Fibroblast of skin of abdomen (primary cell): ENCODE measurements around the gene MAPRE2.
"Not testable (repeated sequence)": the region's sequence is repeated elsewhere in the genome, so short reads cannot be mapped to it uniquely, and the experiment has no call there.

Experiments used
- DNase-seq: peaks from one replicate; pipeline ENCODE4 v3.0.0-alpha.2; 2013

The MAPRE2 gene

GRCh38 chr18:35095983-35096676 is 54.9 kb downstream of the MAPRE2 start:
- no peak for DNase-seq

DNA sequence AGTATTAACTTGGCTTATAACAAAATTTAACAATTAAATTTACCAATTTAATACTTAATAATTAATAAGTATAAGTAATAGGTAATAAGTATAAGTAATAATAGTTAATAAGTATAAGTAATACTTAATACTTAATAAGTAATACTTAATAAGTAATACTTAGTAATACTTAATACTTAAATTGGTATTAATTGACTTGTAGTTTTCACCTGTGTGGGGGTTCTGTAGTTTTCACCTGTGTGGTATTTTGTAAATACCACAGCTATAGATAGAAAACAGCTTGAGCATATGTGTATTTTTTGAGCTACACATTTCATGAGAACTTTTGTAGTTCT is 55.4 kb downstream of the MAPRE2 start:
- no peak for DNase-seq

GRCh38 chr18:35097195-35097594 is 56.0 kb downstream of the MAPRE2 start:
- no peak for DNase-seq

DNA sequence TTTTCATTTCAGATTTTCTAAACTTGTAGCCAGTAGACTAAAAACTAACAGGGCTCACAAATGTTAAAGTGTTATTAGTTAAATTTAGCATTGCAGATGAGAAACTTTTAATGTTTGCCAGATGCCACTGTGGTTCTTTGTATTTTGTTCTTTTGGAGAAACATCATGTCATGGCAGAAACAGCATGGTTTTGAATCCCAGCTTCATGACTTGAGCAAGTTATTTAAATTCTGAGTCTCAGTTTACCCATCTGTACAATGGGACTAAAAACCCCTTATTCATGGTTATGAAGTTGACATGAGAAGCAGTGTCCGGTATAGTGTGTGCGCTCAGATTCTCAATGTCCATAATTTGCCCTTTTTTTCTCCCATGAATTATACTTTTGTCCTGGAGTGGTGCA is 56.5 kb downstream of the MAPRE2 start:
- no peak for DNase-seq

GRCh38 chr18:35099911-35100310 is 58.7 kb downstream of the MAPRE2 start:
- peak; percentile 48 for DNase-seq

DNA sequence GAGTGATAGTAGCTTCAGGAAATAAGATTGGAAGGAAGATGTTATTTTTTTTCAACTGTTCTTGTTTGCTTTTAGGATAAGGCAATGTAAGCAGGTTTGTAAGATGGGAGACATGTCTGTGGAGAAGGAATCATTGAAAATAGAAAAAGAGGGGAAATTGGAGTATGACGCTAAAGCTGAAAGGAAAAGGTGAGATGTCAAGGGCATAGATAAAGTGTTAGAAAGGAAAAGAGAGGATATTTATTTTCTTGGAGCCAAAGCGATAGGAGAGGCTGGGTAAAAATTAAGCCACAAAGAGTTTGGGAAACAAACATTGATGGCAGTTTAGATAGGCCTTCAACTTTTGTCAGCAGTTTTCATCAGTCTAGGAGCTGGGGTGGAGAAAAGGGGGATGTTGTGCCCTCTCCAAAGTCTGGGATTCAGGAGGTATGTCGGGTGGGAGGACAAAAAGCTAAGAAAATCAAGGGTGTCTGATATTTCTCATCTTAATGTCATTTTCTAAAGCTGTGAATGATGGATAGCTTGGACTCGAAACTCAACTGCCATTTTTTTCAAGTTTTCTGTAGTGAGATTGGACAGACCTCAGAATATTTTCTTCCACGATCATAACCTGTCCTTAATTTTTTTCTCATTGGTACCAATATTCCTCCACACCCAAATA is 63.3 kb downstream of the MAPRE2 start:
- no peak for DNase-seq

GRCh38 chr18:35106013-35106844 is 65.0 kb downstream of the MAPRE2 start:
- DNase-seq: no peak

DNA sequence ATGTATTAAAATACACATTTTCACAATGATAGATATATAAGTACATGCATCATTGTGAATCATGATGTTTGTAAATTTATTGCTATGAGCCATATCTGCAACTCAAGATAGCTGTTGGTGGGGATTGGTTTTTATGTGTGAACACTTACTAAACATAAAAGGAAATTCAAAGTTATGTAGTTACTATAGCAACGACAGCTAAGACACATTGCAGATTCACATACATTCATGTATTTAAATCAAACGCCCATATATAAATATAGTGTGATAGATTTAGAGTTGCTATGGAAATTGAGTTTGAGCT is 65.6 kb downstream of the MAPRE2 start:
- DNase-seq: no peak

DNA sequence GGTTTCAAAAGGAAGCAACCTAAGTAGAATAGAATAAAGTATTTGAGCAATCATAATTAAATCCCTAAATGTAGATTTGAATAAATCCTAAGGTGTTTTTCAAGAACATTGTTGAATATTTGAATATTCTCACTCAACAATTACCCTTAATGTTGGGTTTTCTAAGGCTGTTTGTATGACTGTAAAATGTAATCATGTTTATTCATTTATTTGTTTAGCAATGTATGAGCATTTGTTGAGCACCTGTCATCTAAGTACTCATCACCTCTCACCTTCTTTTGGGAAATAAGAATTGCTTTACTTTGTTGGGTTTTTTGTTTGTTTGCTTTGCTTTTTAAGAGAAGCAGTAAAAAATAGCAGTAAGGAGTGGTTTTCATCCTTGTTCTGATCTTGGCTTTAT is 66.0 kb downstream of the MAPRE2 start:
- no peak for DNase-seq

GRCh38 chr18:35108088-35108487 is 66.9 kb downstream of the MAPRE2 start:
- not testable (repeated sequence) for DNase-seq

DNA sequence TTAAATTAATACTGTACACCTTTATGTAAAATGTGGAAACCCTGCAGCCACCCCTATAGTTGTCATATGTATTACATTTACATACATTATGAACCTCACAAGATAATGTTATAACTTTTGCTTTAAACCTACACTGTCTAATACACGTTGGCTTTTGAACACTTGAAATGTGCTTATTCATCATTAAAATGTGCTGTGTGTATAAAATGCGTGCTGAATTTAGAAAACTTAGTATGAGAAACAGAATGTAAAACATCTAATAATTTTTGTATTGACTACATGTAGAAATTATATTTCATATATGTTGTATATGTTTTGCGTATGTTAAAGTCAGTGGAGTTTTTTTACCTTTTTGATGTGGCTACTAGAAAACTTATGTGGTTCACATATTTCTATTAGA is 68.8 kb downstream of the MAPRE2 start:
- DNase-seq: no peak

DNA sequence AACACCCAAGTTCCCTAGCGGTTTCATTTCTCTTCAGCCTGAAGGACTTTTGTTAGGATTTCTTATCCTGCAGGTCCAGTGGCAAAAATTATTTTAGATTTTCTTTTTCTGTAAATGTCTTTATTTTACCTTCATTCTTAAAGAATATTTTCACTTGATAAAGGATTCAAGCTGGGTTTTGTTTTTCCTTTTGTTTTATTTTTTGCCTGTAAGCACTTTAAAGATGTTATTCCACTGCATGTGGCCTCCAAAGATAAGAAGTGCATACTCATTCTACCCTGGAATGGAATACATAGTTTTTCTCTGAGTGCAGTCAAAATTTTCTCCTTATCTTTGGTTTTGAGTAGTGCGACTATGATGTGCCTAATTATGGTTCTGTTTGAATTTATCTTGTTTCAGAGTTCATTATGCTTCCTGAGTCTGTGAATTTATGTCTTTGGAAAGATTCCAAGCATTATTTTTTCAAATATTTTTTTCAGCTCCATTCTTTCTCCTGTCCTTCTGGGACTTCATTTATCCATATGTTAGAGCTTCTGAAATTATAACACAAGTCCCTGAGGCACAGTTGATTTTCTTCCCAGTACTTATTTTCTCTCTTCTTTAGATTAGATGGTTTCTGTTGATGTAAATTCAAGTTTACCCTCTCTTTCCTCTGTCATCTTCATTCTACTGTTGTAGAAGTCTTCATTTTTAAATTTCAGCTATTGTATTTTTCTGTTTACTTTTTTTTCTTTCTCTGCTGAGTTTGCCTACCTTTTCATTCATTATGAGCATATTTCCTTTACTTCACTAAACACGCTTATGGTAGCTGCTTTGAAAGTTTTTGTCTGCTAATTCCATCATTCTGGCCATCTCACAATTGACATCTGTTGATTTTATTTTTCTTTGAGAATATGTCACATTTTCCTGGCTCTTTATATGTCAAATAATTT is 69.6 kb downstream of the MAPRE2 start:
- DNase-seq: no peak

DNA sequence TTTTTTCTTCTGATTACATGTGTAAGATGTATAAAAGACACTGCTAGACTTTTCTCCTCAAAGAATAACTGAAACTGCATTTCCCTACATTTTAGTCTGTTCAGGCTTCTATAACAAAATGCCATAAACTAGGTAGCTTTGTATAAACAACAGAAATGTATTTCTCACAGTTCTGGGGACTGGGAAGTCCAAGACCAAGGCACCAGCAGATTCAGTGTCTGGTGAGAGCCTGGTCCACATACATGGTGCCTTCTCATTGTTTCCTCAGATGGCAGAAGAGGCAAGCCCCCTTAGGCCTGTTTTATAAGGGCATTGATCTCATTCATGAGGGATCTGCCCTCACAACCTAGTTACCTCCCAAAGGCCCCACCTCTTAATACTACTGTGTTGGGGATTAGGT is 71.5 kb downstream of the MAPRE2 start:
- DNase-seq: no peak

- no peak for DNase-seq
These were observed 73.1 kb downstream of the MAPRE2 start for GRCh38 chr18:35114305-35114704.

GRCh38 chr18:35116784-35117318 is 75.6 kb downstream of the MAPRE2 start:
- DNase-seq: no peak

DNA sequence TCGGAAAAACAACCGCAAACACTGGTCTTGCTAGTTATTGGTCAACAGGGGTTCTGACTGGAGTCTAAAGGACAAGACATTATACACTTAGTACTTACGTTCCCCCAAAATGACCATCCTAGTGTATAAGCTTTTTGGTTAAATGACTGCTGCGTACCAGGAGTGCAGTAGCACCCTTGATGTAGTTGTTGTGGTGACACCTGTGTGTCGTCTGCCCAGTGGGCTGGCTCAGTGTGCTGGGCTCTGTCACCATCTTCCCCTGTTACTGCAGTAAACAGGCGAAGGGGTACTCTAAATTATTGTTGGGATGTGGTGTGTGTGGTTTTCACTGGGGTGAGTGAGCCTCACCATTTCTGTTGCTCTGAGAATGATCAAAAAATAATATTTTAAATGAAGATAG is 76.2 kb downstream of the MAPRE2 start:
- no peak for DNase-seq

GRCh38 chr18:35117951-35118411 is 76.8 kb downstream of the MAPRE2 start:
- peak; percentile 47 for DNase-seq

DNA sequence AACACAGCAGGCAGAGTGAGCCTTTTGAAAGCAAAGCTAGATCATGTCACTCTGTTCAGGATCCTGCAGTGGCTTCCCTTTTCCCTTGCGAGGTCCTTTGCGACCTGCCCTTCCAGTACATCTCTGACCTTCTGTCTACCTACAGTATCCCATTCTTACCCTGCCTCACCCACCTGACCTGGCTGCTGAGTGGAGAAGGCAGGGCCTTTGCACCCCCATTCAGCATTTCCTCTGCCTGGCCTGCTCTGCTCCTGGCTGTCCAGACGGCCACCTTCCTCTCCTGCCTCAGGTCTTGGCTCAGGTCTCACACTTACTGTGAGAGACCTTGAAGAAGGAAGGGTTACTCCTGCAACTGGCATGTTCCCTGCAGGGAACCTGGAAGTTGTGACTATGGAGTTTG is 77.4 kb downstream of the MAPRE2 start:
- DNase-seq: no peak

DNA sequence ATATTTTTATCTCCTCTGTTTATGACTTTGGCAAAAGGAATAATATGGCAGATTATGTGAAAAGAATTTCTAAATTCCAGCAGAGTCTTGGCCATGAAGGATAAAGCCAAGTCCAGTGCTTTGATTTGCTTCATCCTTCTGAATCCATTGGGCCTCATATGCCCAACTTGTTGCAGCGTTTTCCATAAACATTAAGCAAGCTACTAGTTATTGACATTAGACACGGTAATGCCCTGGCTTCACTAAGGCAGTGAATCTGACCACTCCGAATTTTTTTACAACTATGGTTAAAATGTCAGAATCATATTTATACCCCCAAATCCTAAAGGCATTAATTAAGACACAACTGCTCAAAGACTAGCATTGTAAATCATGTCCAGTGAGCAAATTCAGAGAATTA is 79.8 kb downstream of the MAPRE2 start:
- no peak for DNase-seq

DNA sequence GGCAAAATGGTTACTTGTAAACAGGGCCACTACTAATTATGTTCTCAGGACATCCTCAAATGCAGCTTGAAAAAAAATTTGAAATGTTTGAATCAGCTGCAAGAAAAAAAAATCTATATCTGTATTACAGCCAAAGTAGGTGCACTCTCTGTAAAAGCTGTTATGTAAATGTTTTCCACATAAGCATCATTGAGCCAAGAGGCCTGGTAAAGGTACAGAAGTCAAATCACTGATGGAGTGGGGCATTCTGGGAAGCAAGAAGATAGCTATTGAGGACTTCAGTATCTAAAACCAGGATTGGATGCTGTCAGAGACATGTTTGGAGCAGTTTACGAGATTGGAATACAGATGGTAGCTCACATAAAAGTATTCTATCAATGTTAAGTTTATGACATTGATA is 80.3 kb downstream of the MAPRE2 start:
- DNase-seq: no peak

DNA sequence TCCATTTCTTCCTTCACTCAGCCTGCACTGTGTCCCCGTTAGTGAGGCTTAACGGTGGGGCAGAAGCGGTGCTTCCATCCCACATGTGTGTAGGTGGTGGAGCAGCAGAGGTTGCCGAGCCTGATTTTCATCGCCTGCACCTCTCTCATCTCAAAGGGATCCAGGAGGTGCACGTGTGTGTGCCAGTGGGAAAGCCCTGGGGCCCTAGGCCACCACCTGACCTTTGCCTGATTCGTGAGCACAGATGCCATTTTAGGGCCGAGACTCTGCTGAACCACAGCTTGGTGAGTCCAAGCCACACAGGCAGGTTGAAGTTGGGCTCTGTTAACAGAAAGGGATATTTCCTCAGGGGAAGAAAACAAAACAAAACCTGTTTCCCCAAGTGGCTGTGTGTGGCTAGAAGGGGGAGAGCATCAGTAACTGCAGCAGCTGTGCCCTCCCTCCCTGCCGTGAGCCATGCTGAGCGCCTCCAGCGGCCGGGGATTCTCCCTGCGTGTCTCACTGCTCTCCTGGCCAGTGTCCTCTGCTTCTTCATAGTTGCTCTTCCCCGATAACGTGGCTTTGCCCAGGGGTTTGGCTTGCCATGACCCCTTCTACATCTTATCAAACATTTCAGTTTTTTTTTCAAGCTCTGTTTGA is 81.5 kb downstream of the MAPRE2 start:
- no peak for DNase-seq

- no peak for DNase-seq
These were observed 82.6 kb downstream of the MAPRE2 start for GRCh38 chr18:35123811-35124210.
